Measurements from ENCODE around the gene HUS1. TPM values are rescaled to one million over a fixed set of nuclear protein-coding genes. Genes with fewer than 3 reads are reported as not detected.
"Not testable (repeated sequence)": the region's sequence is repeated elsewhere in the genome, so short reads cannot be mapped to it uniquely, and the experiment has no call there.

Gene HUS1
- total RNA-seq, 4 donors from 2014 or later: 18.3 to 33.0 (median 23.0) TPM

GRCh38 chr7:47931005-47932004 is 48.1 kb downstream of the HUS1 start:
- no peaks in the 10 kb centered on the region for H3K36me3 ChIP-seq
- H3K27me3 ChIP-seq: no peaks in the 10 kb centered on the region
- no peak overlapping the region for H3K4me3 ChIP-seq
- DNase-seq (no peak), ATAC-seq (no peak)
- no peaks in the 10 kb centered on the region for H3K4me1 ChIP-seq
- intact Hi-C loops (cut with DNase I; ENCODE audit: low total_unique reads) (no loop called here), in situ Hi-C loops (cut with MboI; ENCODE audit: low sequenced_read_pairs in 4 of 4) (no loop called here)
- no peak overlapping the region for H3K27ac ChIP-seq
- H3K9me3 ChIP-seq: no peaks in the 10 kb centered on the region
- TF ChIP-seq CTCF (IDR thresholded peaks at IDR 0.05 in 4 of 5, conservative IDR thresholded peaks at IDR 0.05 in 1 of 5) (no peak), POLR2A (IDR thresholded peaks at IDR 0.05) (no peak)

- Histone ChIP-seq H3K4me3 (no peak overlapping the region), H3K9me3 (no peaks in the 10 kb centered on the region), H3K27me3 (no peaks in the 10 kb centered on the region), H3K4me1 (no peaks in the 10 kb centered on the region), H3K27ac (no peak overlapping the region), H3K36me3 (no peaks in the 10 kb centered on the region)
- no peak for TF ChIP-seq POLR2A (IDR thresholded peaks at IDR 0.05)
- TF ChIP-seq CTCF (IDR thresholded peaks at IDR 0.05 in 4 of 5, conservative IDR thresholded peaks at IDR 0.05 in 1 of 5): no peak
- DNase-seq (no peak), ATAC-seq (no peak)
- in situ Hi-C loops (cut with MboI; ENCODE audit: low sequenced_read_pairs in 4 of 4): no loop called here
- intact Hi-C loops (cut with DNase I; ENCODE audit: low total_unique reads): no loop called here
Measured at GRCh38 chr7:47924266-47924665, 55.1 kb downstream of the HUS1 start.

GRCh38 chr7:47923081-47923875 is 56.1 kb downstream of the HUS1 start:
- H3K9me3 ChIP-seq; H3K4me3 ChIP-seq; H3K27me3 ChIP-seq; H3K4me1 ChIP-seq; DNase-seq; ATAC-seq; H3K27ac ChIP-seq; in situ Hi-C loops (cut with MboI; ENCODE audit: low sequenced_read_pairs in 4 of 4); H3K36me3 ChIP-seq; intact Hi-C loops (cut with DNase I; ENCODE audit: low total_unique reads): not testable (repeated sequence)

GRCh38 chr7:47916514-47916913 is 62.9 kb downstream of the HUS1 start:
- H3K4me3 ChIP-seq; H3K4me1 ChIP-seq; ATAC-seq; intact Hi-C loops (cut with DNase I; ENCODE audit: low total_unique reads); H3K36me3 ChIP-seq; DNase-seq; H3K27ac ChIP-seq; in situ Hi-C loops (cut with MboI; ENCODE audit: low sequenced_read_pairs in 4 of 4); H3K27me3 ChIP-seq; H3K9me3 ChIP-seq: not testable (repeated sequence)

- DNase-seq (no peak), ATAC-seq (no peak)
- H3K4me3 ChIP-seq: no peak overlapping the region
- intact Hi-C loops (cut with DNase I; ENCODE audit: low total_unique reads) (no loop called here), in situ Hi-C loops (cut with MboI; ENCODE audit: low sequenced_read_pairs in 4 of 4) (no loop called here)
- H3K27me3 ChIP-seq: no peaks in the 10 kb centered on the region
- no peak overlapping the region for H3K27ac ChIP-seq
- H3K4me1 ChIP-seq: no peaks in the 10 kb centered on the region
- TF ChIP-seq POLR2A (IDR thresholded peaks at IDR 0.05): no peak
- no peaks in the 10 kb centered on the region for H3K9me3 ChIP-seq
- no peaks in the 10 kb centered on the region for H3K36me3 ChIP-seq
Measured at GRCh38 chr7:47915616-47915976, 63.8 kb downstream of the HUS1 start.
